ENCODE results near the gene KAZN.

KAZN gene

GRCh38 chr1:14746393-14746792 lies 147.9 kb downstream of the KAZN start:
- no peak for DNase-seq

- no peak for DNase-seq
Measured at GRCh38 chr1:14748151-14748550, 149.7 kb downstream of the KAZN start.

- DNase-seq = no peak
Measured at GRCh38 chr1:14748977-14749376, 150.5 kb downstream of the KAZN start.

GRCh38 chr1:14750490-14750889 lies 152.0 kb downstream of the KAZN start:
- DNase-seq = no peak

- DNase-seq = no peak
Measured at GRCh38 chr1:14755518-14756252, 157.2 kb downstream of the KAZN start.

GRCh38 chr1:14756589-14757285 lies 158.3 kb downstream of the KAZN start:
- DNase-seq = no peak

- DNase-seq = no peak
Measured at GRCh38 chr1:14757286-14757625, 158.8 kb downstream of the KAZN start.

GRCh38 chr1:14759042-14759818 lies 160.7 kb downstream of the KAZN start:
- no peak for DNase-seq

- DNase-seq = no peak
Measured at GRCh38 chr1:14759843-14760242, 161.4 kb downstream of the KAZN start.

- no peak for DNase-seq
Measured at GRCh38 chr1:14760780-14761179, 162.3 kb downstream of the KAZN start.

GRCh38 chr1:14761291-14762153 lies 163.0 kb downstream of the KAZN start:
- DNase-seq = no peak

- DNase-seq = no peak
Measured at GRCh38 chr1:14763977-14764376, 165.5 kb downstream of the KAZN start.

GRCh38 chr1:14765773-14766172 lies 167.3 kb downstream of the KAZN start:
- no peak for DNase-seq

- no peak for DNase-seq
Measured at GRCh38 chr1:14767075-14767474, 168.6 kb downstream of the KAZN start.

GRCh38 chr1:14768582-14769304 lies 170.3 kb downstream of the KAZN start:
- no peak for DNase-seq

- no peak for DNase-seq
Measured at GRCh38 chr1:14769486-14770274, 171.2 kb downstream of the KAZN start.

GRCh38 chr1:14773396-14774025 lies 175.0 kb downstream of the KAZN start:
- no peak for DNase-seq

- DNase-seq = no peak
Measured at GRCh38 chr1:14774225-14774624, 175.7 kb downstream of the KAZN start.

- no peak for DNase-seq
Measured at GRCh38 chr1:14774988-14775387, 176.5 kb downstream of the KAZN start.

GRCh38 chr1:14775434-14775833 lies 176.9 kb downstream of the KAZN start:
- DNase-seq = no peak

All from activated CD4-positive, alpha-beta T cell treated with anti-CD3 and anti-CD28 coated beads, Interleukin-10, Interleukin-2, amounts not matched to agents 100 ng/mL and 50 ng/mL, durations not matched to agents 16 hours and 8 hours (primary cell).